Endothelial cell of umbilical vein (primary cell): ENCODE results near the gene SDHA. TPM values are rescaled to one million over a fixed set of nuclear protein-coding genes. Genes with fewer than 3 reads are reported as not detected.

ENCODE experiments used
- BruUV-seq: library from RNA; stranded (reverse); fragments of 400-500 nt; replicated peaks from 2 replicates; lab custom pipeline; 2021; lab: Mats Ljungman, UMichigan
- CTCF ChIA-PET: fragments of 300-600, 350-600 bp; sonication (Branson Sonifier 250); formaldehyde crosslinking; loops from one replicate; lab custom pipeline; 2021; ENCODE audit warnings: antibody characterized with exemption, inconsistent platforms; lab: Charles Lee
- POLR2A ChIA-PET: fragments of 300-600, 350-600 bp; sonication (Branson Sonifier 250); formaldehyde crosslinking; loops from one replicate; lab custom pipeline; 2021; ENCODE audit warnings: antibody characterized with exemption, inconsistent platforms; lab: Charles Lee
- DNase-seq: peaks from one replicate; pipeline ENCODE4 v3.0.0-alpha.2; 2011; ENCODE audit warnings: low read depth, low spot score
- FAIRE-seq: peaks from 2 replicates; lab custom pipeline; 2011; peaks lifted over from hg19 to GRCh38; lab: Jason Lieb, UNC
- H2AFZ ChIP-seq: 2 replicates; pipeline ENCODE4 v1.6.0; 2012; ENCODE audit warnings: low read depth, low read length, control low read depth, inconsistent platforms
- H3K27ac ChIP-seq: 2 replicates; pipeline ENCODE4 v1.5.1; 2011; ENCODE audit warnings: low read depth, mild to moderate bottlenecking, control low read depth, low read length, moderate library complexity; ENCODE audit not compliant: insufficient read depth
- H3K27me3 ChIP-seq, 2 experiments: 2 replicates each; pipeline versions ENCODE4 v1.6.0 to v1.6.1; 2011; ENCODE audit warnings: low read length in 2 of 2, mixed read lengths in 1 of 2; ENCODE audit not compliant: control insufficient read depth in 2 of 2, insufficient read depth in 2 of 2
- H3K36me3 ChIP-seq, 2 experiments: 2 replicates in 1 of 2; 3 replicates in 1 of 2; pipeline ENCODE4 v1.5.1; 2011; ENCODE audit warnings: low read length in 2 of 2, mild to moderate bottlenecking in 1 of 2, moderate library complexity in 1 of 2; ENCODE audit not compliant: control insufficient read depth in 2 of 2, insufficient read depth in 2 of 2; ENCODE audit errors: extremely low read depth in 1 of 2
- H3K4me1 ChIP-seq: 3 replicates; pipeline ENCODE4 v1.5.1; 2011; ENCODE audit warnings: mild to moderate bottlenecking, low read length; ENCODE audit not compliant: control insufficient read depth, insufficient read depth; ENCODE audit errors: extremely low read depth
- H3K4me2 ChIP-seq: 2 replicates; pipeline ENCODE4 v1.6.1; 2011; ENCODE audit warnings: low read length, control low read depth, mixed read lengths; ENCODE audit not compliant: insufficient read depth
- H3K4me3 ChIP-seq, 3 experiments: fragments of 200-600 bp in 1 of 3; sonication (generic), shearing (Covaris generic) in 1 of 3; replicated peaks in 1 of 3; 2 replicates each; pipeline ENCODE4 v1.5.1; 2011 to 2016; ENCODE audit warnings: control low read depth in 3 of 3, low read length in 3 of 3, mild to moderate bottlenecking in 2 of 3, inconsistent platforms in 1 of 3, low read depth in 1 of 3, moderate library complexity in 1 of 3; ENCODE audit not compliant: insufficient read depth in 1 of 3
- H3K79me2 ChIP-seq: 2 replicates; pipeline ENCODE4 v1.6.0; 2012; ENCODE audit warnings: low read length, inconsistent platforms; ENCODE audit not compliant: control insufficient read depth, insufficient read depth
- H3K9ac ChIP-seq: replicated peaks from 2 replicates; pipeline ENCODE3; 2011; ENCODE audit warnings: low read length, control low read depth; ENCODE audit not compliant: insufficient read depth; ENCODE audit errors: extremely low read depth
- H3K9me1 ChIP-seq: replicated peaks from 3 replicates; pipeline ENCODE4 v1.6.0; 2011; ENCODE audit warnings: mild to moderate bottlenecking, low read length; ENCODE audit not compliant: control insufficient read depth, insufficient read depth; ENCODE audit errors: extremely low read depth
- H3K9me3 ChIP-seq: replicated peaks from 2 replicates; pipeline ENCODE4 v1.5.1; 2012; ENCODE audit warnings: low read length, inconsistent platforms; ENCODE audit not compliant: control insufficient read depth, insufficient read depth
- H4K20me1 ChIP-seq: replicated peaks from 2 replicates; pipeline ENCODE3; 2011; ENCODE audit warnings: mild to moderate bottlenecking, low read length; ENCODE audit not compliant: control insufficient read depth, insufficient read depth; ENCODE audit errors: extremely low read depth
- CTCF ChIP-seq, 2 donors: IDR thresholded peaks; 1 replicate in 1 of 2; 2 replicates in 1 of 2; pipeline ENCODE4 v1.5.1; 2011; ENCODE audit warnings: low read length in 2 of 2, mild to moderate bottlenecking in 2 of 2, moderate library complexity in 2 of 2, control low read depth in 1 of 2, inconsistent platforms in 1 of 2, low read depth in 1 of 2; ENCODE audit not compliant: insufficient read depth in 1 of 2; ENCODE audit errors: extremely low read depth in 1 of 2
- EZH2 ChIP-seq: IDR thresholded peaks from 2 replicates; pipeline ENCODE4 v1.6.1; 2012; ENCODE audit warnings: borderline replicate concordance, low read depth, mild to moderate bottlenecking, moderate library complexity, low read length, inconsistent platforms; ENCODE audit not compliant: severe bottlenecking
- FOS ChIP-seq: IDR thresholded peaks from 2 replicates; pipeline ENCODE4 v1.6.1; 2011; ENCODE audit warnings: mild to moderate bottlenecking, low read length, moderate library complexity, borderline replicate concordance; ENCODE audit not compliant: insufficient read depth
- GATA2 ChIP-seq: IDR thresholded peaks from 2 replicates; pipeline ENCODE4 v1.7.0; 2011; ENCODE audit warnings: low read depth, mild to moderate bottlenecking, moderate library complexity, mixed read lengths, low read length; ENCODE audit not compliant: insufficient read length, insufficient read depth
- JUN ChIP-seq: IDR thresholded peaks from 2 replicates; pipeline ENCODE4 v1.6.1; 2011; ENCODE audit warnings: borderline replicate concordance, low read depth; ENCODE audit not compliant: insufficient read length, insufficient read depth
- MYC ChIP-seq: IDR thresholded peaks from one replicate; pipeline ENCODE4 v1.6.1; 2011; ENCODE audit warnings: mild to moderate bottlenecking, low read depth, low read length
- POLR2A ChIP-seq: IDR thresholded peaks from 2 replicates; pipeline ENCODE4 v1.6.1; 2012; ENCODE audit warnings: low read depth, mild to moderate bottlenecking, control low read depth, low read length
- POLR2AphosphoS5 ChIP-seq: IDR thresholded peaks from 2 replicates; pipeline ENCODE4 v1.6.1; 2012; ENCODE audit warnings: low read depth, mild to moderate bottlenecking, control low read depth, low read length, moderate library complexity; ENCODE audit not compliant: insufficient read depth
- dilution Hi-C: fragments of 300-500 bp; cut with MboI; formaldehyde crosslinking; loops from one replicate; pipeline ENCODE4 v1.15.0; 2019; ENCODE audit warnings: low sequenced_read_pairs; ENCODE audit not compliant: extremely low pct_ligation_motif_present
- intact Hi-C: fragments of 100-400 bp; cut with micrococcal nuclease; formaldehyde crosslinking; loops from one replicate; pipeline ENCODE4 v1.10.0; 2022
- polyA plus RNA-seq, 4 experiments: library from polyadenylated mRNA; depleted of rRNA in 3 of 4; stranded (reverse) in 3 of 4; unstranded in 1 of 4; fragments of >200 nt; gene quantifications; 2 replicates each; pipeline versions ENCODE4 v1.2.1 to v1.2.3, GENCODE V29; 2011 to 2012; ENCODE audit warnings: missing spikeins in 1 of 4
- total RNA-seq: library from RNA; stranded (reverse); gene quantifications from 2 replicates; pipeline ENCODE4 v1.2.3, GENCODE V29; 2021
- TF ChIP-seq, protein P1 (sequence below): IDR thresholded peaks from 2 replicates; pipeline ENCODE4 v1.6.1; 2011; ENCODE audit not compliant: insufficient read depth, insufficient read length

SDHA gene
- total and polyA plus RNA-seq, 2 donors (not counting 3 experiments of a cell fraction or from before 2014, with no cell fraction given) = 121 to 153 TPM

- no peaks in the 10 kb centered on the region for H3K36me3 ChIP-seq
- no peaks in the 10 kb centered on the region for H3K9me3 ChIP-seq
- H4K20me1 ChIP-seq = no peaks in the 10 kb centered on the region
- DNase-seq (no peak), FAIRE-seq (no peak)
- no peaks in the 10 kb centered on the region for H3K79me2 ChIP-seq
- no peak within 1 kb of the TSS for H3K4me2 ChIP-seq
- BruUV-seq = no TSS peak
- no peak within 1 kb of the TSS for H2AFZ ChIP-seq
- dilution Hi-C loops = no loop called here
- TF ChIP-seq, protein P1, sequence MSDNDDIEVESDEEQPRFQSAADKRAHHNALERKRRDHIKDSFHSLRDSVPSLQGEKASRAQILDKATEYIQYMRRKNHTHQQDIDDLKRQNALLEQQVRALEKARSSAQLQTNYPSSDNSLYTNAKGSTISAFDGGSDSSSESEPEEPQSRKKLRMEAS = no peak
- TF ChIP-seq EZH2 = no peak
- TF ChIP-seq POLR2A = no peak
- TF ChIP-seq POLR2AphosphoS5 = no peak
- TF ChIP-seq JUN = no peak
- no peak for TF ChIP-seq MYC
- no peak for TF ChIP-seq FOS
- TF ChIP-seq CTCF (IDR thresholded peaks at IDR 0.05; ENCODE audit: extremely low read depth in 1 of 2, insufficient read depth in 1 of 2, low read depth in 1 of 2, low read length in 2 of 2) = no peak
- TF ChIP-seq GATA2 = no peak
- no peaks in the 10 kb centered on the region for H3K9me1 ChIP-seq
- no peak within 1 kb of the TSS for H3K9ac ChIP-seq
- ChIA-PET POLR2A (interaction anchor here (0.5 kb wide), 1 partner anchor 53 kb away, joined by 3 read pairs; no protein-coding TSS in a partner anchor), CTCF (interaction anchor here (1.2 to 1.3 kb wide), 2 partner anchors 16 to 256 kb away, joined by 3 to 5 read pairs; no protein-coding TSS in a partner anchor)
- no peaks in the 10 kb centered on the region for H3K4me1 ChIP-seq
- no peak within 1 kb of the TSS for H3K4me3 ChIP-seq
- H3K27me3 ChIP-seq = peaks cover 3 to 8% of the 10 kb centered on the region in 2 experiments
- intact Hi-C loops = no loop called here
- no peak within 1 kb of the TSS for H3K27ac ChIP-seq
These were observed 26.8 kb upstream of the SDHA start, which contains the start of gene LRRC14B for GRCh38 chr5:191036-191948. Gene LRRC14B, plus strand, starts transcription at chr5:191495. Its CDS starts 44 bp downstream, at chr5:191539.
